GM19328 (cell line): ENCODE measurements around the gene MTX1.
A peak's percentile ranks its signal among the peaks of the same experiment; 100 is the strongest.
"Not testable (repeated sequence)": the region's sequence is repeated elsewhere in the genome, so short reads cannot be mapped to it uniquely, and the experiment has no call there.

Experiments
- ATAC-seq: cut with Tn5 transposase; IDR thresholded peaks from one replicate; pipeline ENCODE4 v1.9.1; 2021; ENCODE audit warnings: mild to moderate bottlenecking, moderate library complexity; ENCODE audit not compliant: unreplicated experiment

MTX1 gene, protein sequence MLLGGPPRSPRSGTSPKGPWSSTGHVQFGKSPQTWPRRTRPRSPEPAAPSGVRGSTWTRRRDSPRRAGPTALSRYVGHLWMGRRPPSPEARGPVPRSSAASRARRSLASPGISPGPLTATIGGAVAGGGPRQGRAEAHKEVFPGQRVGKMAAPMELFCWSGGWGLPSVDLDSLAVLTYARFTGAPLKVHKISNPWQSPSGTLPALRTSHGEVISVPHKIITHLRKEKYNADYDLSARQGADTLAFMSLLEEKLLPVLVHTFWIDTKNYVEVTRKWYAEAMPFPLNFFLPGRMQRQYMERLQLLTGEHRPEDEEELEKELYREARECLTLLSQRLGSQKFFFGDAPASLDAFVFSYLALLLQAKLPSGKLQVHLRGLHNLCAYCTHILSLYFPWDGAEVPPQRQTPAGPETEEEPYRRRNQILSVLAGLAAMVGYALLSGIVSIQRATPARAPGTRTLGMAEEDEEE

DNA sequence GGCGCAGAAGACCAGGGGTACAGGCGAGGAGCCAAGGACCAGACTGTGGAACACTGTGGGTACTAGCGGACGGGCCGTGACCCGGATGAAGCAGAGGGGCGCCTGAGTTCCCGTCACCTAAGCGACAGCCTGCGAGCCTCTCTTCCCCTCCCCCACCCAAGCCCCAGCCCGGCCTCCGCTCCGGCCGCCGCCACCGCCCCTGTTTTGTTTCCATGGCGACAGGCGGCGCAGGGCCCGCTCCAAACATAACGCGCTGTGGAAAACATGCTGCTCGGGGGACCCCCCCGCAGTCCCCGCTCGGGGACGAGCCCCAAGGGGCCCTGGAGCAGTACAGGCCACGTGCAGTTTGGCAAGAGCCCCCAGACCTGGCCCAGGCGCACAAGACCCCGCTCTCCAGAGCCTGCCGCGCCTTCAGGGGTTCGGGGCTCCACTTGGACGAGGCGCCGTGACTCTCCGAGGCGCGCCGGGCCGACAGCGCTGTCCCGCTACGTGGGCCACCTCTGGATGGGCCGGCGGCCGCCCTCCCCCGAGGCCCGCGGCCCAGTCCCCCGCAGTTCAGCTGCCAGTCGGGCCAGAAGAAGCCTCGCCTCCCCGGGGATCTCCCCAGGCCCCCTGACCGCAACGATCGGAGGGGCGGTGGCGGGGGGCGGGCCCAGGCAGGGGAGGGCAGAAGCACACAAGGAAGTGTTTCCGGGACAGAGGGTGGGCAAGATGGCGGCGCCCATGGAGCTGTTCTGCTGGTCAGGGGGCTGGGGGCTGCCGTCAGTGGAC, at the start of gene MTX1:
Gene MTX1 (plus strand): TSS at position 155 of the 771 bp plus-strand sequence. CDS start 110 bp downstream, at position 265.
- no peak for ATAC-seq

DNA sequence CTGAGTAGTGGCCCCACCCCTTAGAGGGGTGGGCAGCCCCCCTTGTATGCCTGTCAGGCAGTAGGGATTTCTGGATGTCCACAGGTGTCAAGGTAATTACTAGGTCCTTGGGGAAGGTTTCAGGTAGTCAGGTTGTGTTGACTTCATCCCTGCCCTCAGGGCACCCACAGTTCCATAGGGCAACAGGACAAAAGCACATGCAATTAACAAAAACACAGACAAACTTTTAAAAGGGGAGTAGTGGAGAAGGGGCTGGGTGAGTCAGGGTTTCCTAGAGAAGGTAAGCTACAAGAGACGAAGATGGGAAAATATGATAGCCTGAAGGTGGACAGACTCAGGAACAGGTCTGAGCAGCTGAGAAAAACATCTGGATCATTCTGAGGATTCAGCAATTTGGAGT, 49.5 kb upstream of the MTX1 start:
- ATAC-seq, result no peak

- no peak for ATAC-seq
Measured at GRCh38 chr1:155160128-155160527, 48.4 kb upstream of the MTX1 start.

- not testable (repeated sequence) for ATAC-seq
Measured at GRCh38 chr1:155162631-155163030, 45.9 kb upstream of the MTX1 start.

DNA sequence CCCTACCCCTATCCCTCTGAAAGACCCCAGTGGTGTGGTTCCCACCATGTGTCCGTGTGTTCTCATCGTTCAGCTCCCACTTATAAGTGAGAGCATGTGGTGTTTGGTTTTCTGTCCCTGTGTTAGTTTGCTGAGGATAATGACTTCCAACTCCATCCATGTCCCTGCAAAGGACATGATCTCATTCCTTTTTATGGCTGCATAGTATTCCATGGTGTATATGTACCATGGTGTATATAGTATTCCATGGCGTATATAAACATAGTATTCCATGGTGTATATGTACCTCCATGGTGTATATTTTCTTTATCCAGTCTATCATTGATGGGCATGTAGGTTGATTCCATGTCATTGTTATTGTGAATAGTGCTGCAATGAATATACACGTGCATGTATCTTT, 44.7 kb upstream of the MTX1 start:
- not testable (repeated sequence) for ATAC-seq

DNA sequence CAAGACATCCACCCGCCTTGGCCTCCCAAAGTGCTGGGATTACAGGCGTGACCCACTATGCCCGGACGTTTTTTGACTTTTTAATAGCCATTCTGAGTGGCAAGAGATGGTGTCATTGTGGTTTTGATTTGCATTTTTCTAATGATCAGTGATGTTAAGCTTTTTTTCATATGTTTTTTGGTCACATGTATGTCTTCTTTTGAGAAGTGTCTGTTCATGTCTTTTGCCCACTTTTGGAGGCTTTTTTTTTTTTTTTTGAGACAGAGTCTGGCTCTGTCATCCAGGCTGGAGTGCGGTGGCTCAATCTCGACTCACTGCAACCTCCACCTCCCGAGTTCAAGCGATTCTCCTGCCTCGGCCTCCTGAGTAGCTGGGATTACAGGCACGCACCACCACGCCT, 43.9 kb upstream of the MTX1 start:
- ATAC-seq, result not testable (repeated sequence)

DNA sequence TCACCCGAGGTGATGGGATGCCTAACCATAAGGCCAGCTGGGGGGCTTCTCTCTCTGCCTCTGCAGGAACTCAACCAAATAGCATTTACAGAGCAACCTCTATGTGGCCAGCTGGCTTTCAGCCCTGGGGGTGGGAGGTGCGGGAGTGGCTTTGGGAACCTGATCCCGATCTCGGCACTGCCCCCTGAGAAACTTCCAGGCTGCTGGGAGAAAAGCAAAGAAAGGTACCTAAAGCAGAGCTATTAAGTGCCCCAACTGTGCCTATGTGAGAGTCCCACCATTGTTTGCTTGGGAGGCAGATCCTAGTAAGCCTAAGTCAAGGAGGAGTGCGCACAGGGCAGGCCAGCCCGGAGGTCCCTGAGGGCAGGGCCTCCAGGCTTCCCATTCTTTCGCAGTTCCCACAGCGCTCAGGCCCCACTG, 42.4 kb upstream of the MTX1 start:
- ATAC-seq, result no peak

DNA sequence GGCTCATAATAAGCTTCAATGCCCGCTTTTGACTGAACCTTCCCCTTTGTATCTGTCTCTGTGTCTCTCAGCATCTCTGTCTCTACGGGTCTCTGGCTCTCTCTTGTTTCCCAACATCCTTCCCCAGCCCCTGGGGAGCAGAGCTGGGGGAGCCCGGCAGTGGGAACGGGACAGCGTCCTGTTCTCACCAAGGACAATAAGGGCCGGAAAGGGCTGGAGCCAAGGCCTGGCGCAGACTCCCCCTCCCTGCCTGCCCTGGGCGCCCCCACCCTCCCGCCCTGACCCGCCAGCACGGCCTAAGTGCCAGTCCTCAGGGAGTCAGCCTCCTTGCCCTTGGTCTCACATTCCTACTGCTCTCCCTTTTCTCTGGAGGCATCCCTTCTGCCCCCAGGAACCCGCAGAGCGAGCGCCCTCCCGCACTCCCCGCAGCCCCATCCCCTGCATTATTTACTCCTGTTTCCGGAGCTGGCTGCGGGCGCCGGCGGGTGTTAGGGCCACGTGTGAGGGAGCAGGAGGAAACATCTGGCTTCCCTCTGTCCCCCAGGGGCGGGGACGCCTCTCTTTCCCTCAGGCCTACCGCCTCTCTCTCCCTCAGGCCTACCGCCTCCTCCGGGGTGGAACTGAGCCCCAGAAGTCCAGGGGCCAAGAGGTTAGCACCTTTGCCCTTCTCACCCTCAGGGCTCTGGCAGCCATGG, 41.9 kb upstream of the MTX1 start:
- ATAC-seq, result no peak

DNA sequence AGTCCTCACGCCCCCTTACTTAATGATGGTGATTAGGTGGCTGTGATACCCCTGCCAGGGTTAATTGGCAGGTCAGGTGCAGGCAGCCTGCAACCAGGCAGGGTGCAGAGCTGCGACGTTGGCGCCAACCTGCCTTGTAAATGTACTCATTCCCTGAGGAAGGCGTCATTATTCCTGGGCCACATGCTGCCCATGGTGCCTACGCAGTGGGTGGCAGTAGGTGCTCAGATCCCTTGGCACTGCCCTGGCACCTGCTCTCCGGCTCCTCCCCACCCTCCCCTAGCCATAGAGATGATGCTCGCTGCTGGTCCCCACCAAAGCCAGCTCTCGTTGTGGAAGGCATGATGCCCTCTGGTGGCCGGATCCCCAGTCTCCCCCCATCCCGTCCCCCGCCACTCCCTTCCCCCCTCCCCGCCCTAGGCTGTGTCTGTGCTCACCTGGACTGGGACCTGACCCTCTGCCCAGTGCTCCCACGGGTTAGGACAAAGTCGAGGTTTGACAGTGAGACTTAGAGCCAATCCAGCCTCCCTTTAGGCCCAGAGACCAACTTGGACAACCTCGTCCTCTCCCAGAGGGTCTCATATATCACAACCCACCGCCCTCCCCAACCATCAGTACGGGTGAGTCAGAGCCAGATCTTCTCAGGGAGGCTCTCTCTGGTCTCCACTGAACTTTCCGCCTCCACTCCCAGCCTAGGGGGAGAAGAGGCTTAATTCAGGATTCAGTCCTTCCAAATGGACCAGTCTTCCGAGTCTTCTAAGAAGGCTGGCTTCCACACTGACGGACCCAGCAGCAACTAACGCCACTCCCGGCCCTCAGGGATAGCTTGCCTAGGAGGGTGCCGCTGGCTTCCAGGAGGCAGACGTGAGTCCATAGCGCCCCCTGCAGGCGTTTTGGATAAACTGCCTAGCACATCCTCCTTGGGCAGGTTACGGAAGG, 41.1 kb upstream of the MTX1 start:
- no peak for ATAC-seq

DNA sequence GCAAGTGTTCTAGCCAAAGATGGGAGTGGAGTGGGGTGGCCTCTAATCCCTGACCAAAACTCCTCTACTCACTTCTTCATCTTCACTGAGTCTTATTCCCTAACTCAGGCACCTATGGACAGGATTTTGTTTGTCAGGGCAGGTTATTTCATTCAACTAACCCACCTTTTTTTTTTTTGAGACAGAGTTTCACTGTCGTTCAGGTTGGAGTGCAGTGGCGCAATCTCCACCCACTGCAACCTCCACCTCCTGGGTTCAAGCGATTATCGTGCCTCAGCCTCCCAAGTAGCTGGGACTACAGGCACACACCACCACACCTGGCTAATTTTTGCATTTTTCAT, 40.4 kb upstream of the MTX1 start:
- not testable (repeated sequence) for ATAC-seq

GRCh38 chr1:155168456-155169210, 39.9 kb upstream of the MTX1 start:
- no peak for ATAC-seq

GRCh38 chr1:155169541-155169940, 39.0 kb upstream of the MTX1 start:
- no peak for ATAC-seq

DNA sequence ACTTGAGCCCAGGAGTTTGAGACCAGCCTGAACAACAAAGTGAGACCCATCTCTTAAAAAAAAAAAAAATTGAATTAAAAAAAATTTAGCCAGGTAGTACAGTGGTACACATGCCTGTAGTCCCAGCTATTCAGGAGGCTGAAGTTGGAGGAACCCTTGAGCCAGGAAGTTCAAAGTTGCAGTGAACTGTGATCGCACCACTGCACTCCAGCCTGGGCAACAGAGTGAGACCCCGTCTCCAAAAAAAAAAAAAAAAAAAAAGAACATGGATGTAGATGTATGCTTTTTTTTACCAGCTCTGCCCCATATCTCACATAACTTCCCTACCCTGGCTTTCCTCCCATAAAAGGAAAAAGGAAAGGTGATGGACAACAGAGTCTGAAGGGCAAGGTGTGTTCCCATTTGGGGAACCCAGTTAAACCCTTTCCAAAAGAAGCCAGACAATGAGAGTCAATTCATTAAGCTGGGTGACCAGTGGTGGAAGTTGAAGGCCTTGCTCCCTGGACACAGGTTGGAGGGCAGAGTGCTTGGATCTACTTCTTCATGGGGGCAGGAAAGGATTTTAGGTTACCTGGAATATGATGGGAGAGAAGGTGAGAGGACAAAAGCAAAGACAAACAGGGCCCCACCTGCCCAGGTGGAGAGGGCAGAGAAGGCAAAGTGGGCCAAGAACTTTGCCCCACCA, 38.3 kb upstream of the MTX1 start:
- no peak for ATAC-seq

GRCh38 chr1:155170806-155171205, 37.7 kb upstream of the MTX1 start:
- no peak for ATAC-seq

DNA sequence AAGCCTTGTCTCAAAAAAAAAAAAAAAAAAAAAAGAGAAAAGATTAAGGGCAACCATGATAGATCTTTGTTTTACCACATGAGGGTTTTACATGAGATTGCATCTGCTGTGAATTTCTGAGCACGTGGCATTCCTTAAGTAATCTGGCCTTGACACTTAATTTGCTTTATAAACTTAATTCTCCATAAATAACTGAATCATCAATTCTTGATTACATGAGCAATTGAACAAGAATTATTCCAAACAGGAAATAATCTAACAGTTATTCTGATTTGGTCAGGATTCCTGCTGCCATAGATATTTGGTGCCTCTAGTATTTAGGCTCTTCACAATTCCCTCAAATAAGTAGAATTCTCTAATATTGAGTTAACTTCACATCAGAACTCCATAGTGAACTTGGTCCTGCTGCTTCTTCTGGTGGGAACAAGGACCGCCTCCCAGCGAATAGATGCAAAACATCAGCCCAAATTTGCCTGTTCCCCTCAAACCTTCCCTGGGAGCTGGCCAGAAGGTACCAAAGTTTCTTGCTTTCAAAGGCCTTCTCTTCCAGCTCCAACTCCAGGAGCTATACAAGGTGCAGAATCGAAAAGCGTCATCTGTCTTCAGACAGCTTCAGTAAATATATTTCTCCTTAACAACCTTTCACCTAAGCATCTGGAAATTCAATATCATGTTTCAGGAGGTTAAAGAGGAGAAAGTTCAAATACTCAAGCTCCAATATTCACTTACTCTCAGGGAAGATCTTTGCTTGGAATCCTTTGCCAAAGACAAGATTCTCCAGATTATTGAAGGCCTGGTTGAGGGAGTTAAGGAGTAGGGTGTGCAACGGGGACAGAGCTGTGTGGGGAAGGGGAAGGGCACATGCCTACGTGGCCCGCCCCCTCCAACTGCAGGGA, 36.4 kb upstream of the MTX1 start:
- peak; percentile 13 for ATAC-seq

GRCh38 chr1:155172732-155173477, 35.6 kb upstream of the MTX1 start, which contains the start of gene KRTCAP2:
Gene KRTCAP2 (minus strand): TSS chr1:155173304. CDS start chr1:155173224, 80 bp downstream.
- ATAC-seq, result peak; percentile 78
